Omental fat pad (tissue), 4 donors: ENCODE data around the gene RSPH4A. TPM values are rescaled to one million over a fixed set of nuclear protein-coding genes. Genes with fewer than 3 reads are reported as not detected.

Experiments used
- ATAC-seq: fragments of 150-250 bp; one replicate; pipeline ENCODE4 v1.9.1; 2016; ENCODE audit warnings: mild to moderate bottlenecking, moderate library complexity; ENCODE audit not compliant: low FRiP score
- DNase-seq: peaks from one replicate; pipeline ENCODE4 v3.0.0-alpha.2; 2019; ENCODE audit warnings: low spot score
- total RNA-seq, 4 donors: library from RNA; depleted of rRNA; stranded (reverse); fragments of >200 nt; gene quantifications; one replicate each; pipeline ENCODE4 v1.1.0, GENCODE V29; 2016
- TF ChIP-seq, protein P1 (sequence below), 3 donors: fragments of 450-650 bp; IDR thresholded peaks; one replicate each; pipeline ENCODE4 v1.5.1; 2016 to 2017; ENCODE audit warnings: antibody characterized with exemption in 3 of 3, mild to moderate bottlenecking in 3 of 3, moderate library complexity in 2 of 3

Gene RSPH4A
- total RNA-seq, 4 donors from 2014 or later, result 0.47 to 2.0 (median 0.84) TPM; not detected in 1

DNA sequence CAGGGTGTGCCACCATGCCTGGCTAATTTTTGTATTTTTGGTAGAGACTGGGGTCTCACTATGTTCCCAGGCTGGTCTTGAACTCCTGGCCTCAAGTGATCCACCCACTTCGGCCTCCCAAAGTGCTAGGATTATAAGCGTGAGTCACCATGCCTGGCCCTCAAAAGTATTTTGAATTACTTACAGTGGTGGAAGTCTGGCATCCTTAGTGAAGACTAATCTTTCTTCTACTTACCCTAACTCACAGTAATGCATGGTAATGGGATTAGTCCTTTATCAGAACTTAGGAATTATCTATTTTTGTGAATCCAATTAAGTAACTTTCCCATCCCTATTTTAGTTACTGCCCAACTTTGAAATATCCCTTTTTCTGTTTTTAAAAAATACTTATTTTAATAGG, 41.1 kb upstream of the RSPH4A start:
- no peak for DNase-seq
- TF ChIP-seq, protein P1, sequence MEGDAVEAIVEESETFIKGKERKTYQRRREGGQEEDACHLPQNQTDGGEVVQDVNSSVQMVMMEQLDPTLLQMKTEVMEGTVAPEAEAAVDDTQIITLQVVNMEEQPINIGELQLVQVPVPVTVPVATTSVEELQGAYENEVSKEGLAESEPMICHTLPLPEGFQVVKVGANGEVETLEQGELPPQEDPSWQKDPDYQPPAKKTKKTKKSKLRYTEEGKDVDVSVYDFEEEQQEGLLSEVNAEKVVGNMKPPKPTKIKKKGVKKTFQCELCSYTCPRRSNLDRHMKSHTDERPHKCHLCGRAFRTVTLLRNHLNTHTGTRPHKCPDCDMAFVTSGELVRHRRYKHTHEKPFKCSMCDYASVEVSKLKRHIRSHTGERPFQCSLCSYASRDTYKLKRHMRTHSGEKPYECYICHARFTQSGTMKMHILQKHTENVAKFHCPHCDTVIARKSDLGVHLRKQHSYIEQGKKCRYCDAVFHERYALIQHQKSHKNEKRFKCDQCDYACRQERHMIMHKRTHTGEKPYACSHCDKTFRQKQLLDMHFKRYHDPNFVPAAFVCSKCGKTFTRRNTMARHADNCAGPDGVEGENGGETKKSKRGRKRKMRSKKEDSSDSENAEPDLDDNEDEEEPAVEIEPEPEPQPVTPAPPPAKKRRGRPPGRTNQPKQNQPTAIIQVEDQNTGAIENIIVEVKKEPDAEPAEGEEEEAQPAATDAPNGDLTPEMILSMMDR (IDR thresholded peaks at IDR 0.05), result no peak
- no peak for ATAC-seq

GRCh38 chr6:116577486-116577885, 38.8 kb upstream of the RSPH4A start:
- DNase-seq (no peak), ATAC-seq (no peak)
- TF ChIP-seq, protein P1 (IDR thresholded peaks at IDR 0.05), result no peak

GRCh38 chr6:116578335-116578734, 37.9 kb upstream of the RSPH4A start:
- DNase-seq (no peak), ATAC-seq (no peak)
- TF ChIP-seq, protein P1 (IDR thresholded peaks at IDR 0.05), result no peak

DNA sequence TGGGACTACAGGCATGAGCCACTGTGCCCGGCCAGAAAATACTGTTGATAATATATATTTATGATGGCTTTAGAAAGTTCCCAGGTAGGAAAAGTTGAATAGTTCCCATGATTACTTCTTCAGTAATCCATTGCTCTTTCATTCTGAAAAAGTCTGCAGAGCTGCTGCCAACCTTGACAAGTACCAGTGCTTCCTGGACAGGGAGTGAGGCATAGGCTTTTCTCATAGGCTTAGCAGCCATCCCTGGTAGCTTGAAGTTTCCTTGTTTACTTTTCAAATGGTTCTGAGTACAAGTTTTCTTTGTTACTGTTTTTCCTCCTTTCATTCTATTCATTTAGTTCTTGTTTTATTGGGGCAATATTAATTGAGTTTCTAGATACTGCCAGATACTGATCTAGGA, 37.1 kb upstream of the RSPH4A start:
- DNase-seq (no peak), ATAC-seq (no peak)
- TF ChIP-seq, protein P1 (IDR thresholded peaks at IDR 0.05), result no peak

GRCh38 chr6:116580198-116580597, 36.1 kb upstream of the RSPH4A start:
- TF ChIP-seq, protein P1 (IDR thresholded peaks at IDR 0.05), result no peak
- ATAC-seq (no peak), DNase-seq (no peak)

- ATAC-seq, result no peak
Measured at GRCh38 chr6:116586276-116586675, 30.0 kb upstream of the RSPH4A start.

DNA sequence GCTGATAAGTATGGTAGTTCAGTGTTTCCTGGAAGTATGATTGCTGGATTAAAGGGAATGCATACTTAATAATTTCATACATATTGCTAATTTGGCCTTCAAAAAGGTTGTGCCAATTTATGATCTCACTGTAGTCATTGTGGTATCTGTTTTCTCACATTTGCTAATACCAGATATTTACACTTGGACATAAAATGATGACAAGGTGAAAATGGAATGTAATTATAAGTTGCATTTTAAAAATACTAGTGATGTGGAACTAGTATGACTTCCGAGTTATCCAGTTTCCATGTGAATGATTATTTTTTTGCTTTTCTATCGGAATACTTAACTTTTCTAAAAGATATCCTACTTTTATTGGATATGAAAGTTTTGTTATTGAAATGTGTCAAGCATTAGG, 29.5 kb upstream of the RSPH4A start:
- DNase-seq (no peak), ATAC-seq (no peak)
- TF ChIP-seq, protein P1 (IDR thresholded peaks at IDR 0.05), result no peak

More at GRCh38 chr6:116586276-116586675, 30.0 kb upstream of the RSPH4A start:
- DNase-seq, result no peak
- TF ChIP-seq, protein P1 (IDR thresholded peaks at IDR 0.05), result no peak
